ENCODE data around the gene AADACL4. TPM values are rescaled to one million over a fixed set of nuclear protein-coding genes. Genes with fewer than 3 reads are reported as not detected.

AADACL4 gene
- polyA plus RNA-seq, 1 donor from 2014 or later: not detected

GRCh38 chr1:12594966-12595756 is 48.7 kb upstream of the AADACL4 start:
- Histone ChIP-seq H3K9me3 (ENCODE audit: low read length) (no peaks in the 10 kb centered on the region), H3K79me2 (replicated peaks; ENCODE audit: insufficient read depth, low read length) (no peaks in the 10 kb centered on the region), H3F3A (ENCODE audit: insufficient read depth, low read length, poor library complexity, severe bottlenecking) (no peaks in the 10 kb centered on the region), H3K9me2 (ENCODE audit: insufficient read depth, low read length) (no peaks in the 10 kb centered on the region), H3K4me3 (ENCODE audit: low read length) (peak overlapping the region; percentile 49), H4K20me1 (ENCODE audit: insufficient read depth) (no peaks in the 10 kb centered on the region), H3K27ac (ENCODE audit: low read length) (no peak overlapping the region), H3K27me3 (ENCODE audit: insufficient read depth, low read depth, low read length) (peaks cover 20% of the 10 kb centered on the region), H3K9ac (ENCODE audit: low read length) (peak overlapping the region; percentile 12), H3K4me2 (ENCODE audit: low read length) (no peak overlapping the region), H2AFZ (ENCODE audit: low read depth, low read length) (no peak overlapping the region), H3K36me3 (ENCODE audit: insufficient read depth, low read length) (no peaks in the 10 kb centered on the region)
- TF ChIP-seq TAF1 (IDR thresholded peaks at IDR 0.05; ENCODE audit: low read depth) (no peak), EP300 (conservative IDR thresholded peaks at IDR 0.05; ENCODE audit: poor library complexity, severe bottlenecking) (no peak), CTCF (IDR thresholded peaks at IDR 0.05; ENCODE audit: poor library complexity, severe bottlenecking) (no peak), RAD21 (conservative IDR thresholded peaks at IDR 0.05) (no peak), MXI1 (conservative IDR thresholded peaks at IDR 0.05; ENCODE audit: poor library complexity, severe bottlenecking) (no peak), EZH2 (IDR thresholded peaks at IDR 0.05; ENCODE audit: borderline replicate concordance, insufficient read depth, low read length, poor library complexity, severe bottlenecking) (no peak), SMC3 (conservative IDR thresholded peaks at IDR 0.05; ENCODE audit: poor library complexity) (no peak)

GRCh38 chr1:12595757-12596006 is 48.2 kb upstream of the AADACL4 start:
- peaks cover 20% of the 10 kb centered on the region for H3K27me3 ChIP-seq (ENCODE audit: insufficient read depth, low read depth, low read length)
- H2AFZ ChIP-seq (ENCODE audit: low read depth, low read length): no peak overlapping the region
- peak overlapping the region; percentile 12 for H3K9ac ChIP-seq (ENCODE audit: low read length)
- H3K4me2 ChIP-seq (ENCODE audit: low read length): no peak overlapping the region
- no peaks in the 10 kb centered on the region for H3K36me3 ChIP-seq (ENCODE audit: insufficient read depth, low read length)
- H3K9me3 ChIP-seq (ENCODE audit: low read length): no peaks in the 10 kb centered on the region
- no peaks in the 10 kb centered on the region for H4K20me1 ChIP-seq (ENCODE audit: insufficient read depth)
- H3K27ac ChIP-seq (ENCODE audit: low read length): no peak overlapping the region
- TF ChIP-seq RAD21 (conservative IDR thresholded peaks at IDR 0.05): no peak
- TF ChIP-seq TAF1 (IDR thresholded peaks at IDR 0.05; ENCODE audit: low read depth): no peak
- TF ChIP-seq REST (IDR thresholded peaks at IDR 0.05; ENCODE audit: borderline replicate concordance): no peak
- no peak for TF ChIP-seq EP300 (conservative IDR thresholded peaks at IDR 0.05; ENCODE audit: poor library complexity, severe bottlenecking)
- no peak for TF ChIP-seq SMC3 (conservative IDR thresholded peaks at IDR 0.05; ENCODE audit: poor library complexity)
- TF ChIP-seq POLR2AphosphoS5 (IDR thresholded peaks at IDR 0.05): no peak
- no peaks in the 10 kb centered on the region for H3K9me2 ChIP-seq (ENCODE audit: insufficient read depth, low read length)
- H3K79me2 ChIP-seq (replicated peaks; ENCODE audit: insufficient read depth, low read length): no peaks in the 10 kb centered on the region
- H3K4me3 ChIP-seq (ENCODE audit: low read length): peak overlapping the region; percentile 49
- H3F3A ChIP-seq (ENCODE audit: insufficient read depth, low read length, poor library complexity, severe bottlenecking): no peaks in the 10 kb centered on the region
